Cortex of kidney (tissue), 1 donor: Measurements from ENCODE around the gene SIGLEC15.
"Not testable (repeated sequence)": the region's sequence is repeated elsewhere in the genome, so short reads cannot be mapped to it uniquely, and the experiment has no call there.

Experiments
- DNase-seq: peaks from one replicate; lab custom pipeline; 2025; lab: John Stamatoyannopoulos, UW

SIGLEC15 gene

GRCh38 chr18:45820106-45820745 lies 5.2 kb upstream of the SIGLEC15 start:
- DNase-seq = no peak

DNA sequence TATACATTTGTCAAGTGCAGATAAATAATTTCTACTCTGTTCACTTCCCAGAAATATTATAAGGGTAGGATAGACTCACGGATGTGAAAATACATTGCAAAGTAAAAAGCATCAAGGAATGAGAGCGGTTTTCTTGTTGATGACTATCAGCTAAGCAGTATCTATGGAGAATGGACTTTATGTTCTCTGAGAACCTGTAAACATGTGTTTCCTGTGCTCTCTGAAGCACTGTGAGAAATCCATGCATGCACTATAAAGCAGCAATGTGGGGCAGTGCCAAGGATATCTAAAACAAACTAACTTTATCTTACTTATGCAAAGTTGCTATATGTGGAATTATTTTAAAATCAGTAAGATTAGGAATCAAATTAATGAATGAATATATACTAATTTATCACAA lies 4.4 kb upstream of the SIGLEC15 start:
- no peak for DNase-seq

GRCh38 chr18:45821711-45822110 lies 3.8 kb upstream of the SIGLEC15 start:
- no peak for DNase-seq

GRCh38 chr18:45826084-45826483 lies 609 bp downstream of the SIGLEC15 start:
- no peak for DNase-seq

DNA sequence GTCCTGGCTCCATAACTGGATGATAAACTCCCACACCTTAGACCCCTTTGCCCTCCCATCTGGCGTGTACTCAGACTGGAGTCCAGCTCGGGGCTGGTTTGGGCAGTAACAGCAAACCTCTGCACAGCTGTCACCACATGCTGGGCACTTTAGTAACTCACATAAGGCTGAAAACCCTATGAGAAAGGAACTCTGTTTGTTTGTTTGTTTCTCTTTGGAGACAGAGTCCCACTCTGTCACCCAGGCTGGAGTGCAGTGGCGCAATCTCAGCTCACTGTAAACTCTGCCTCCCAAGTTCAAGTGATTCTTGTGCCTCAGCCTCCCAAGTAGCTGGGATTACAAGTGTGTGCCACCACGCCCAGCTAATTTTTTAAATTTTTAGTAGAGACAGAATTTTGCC lies 1.2 kb downstream of the SIGLEC15 start:
- DNase-seq = not testable (repeated sequence)

DNA sequence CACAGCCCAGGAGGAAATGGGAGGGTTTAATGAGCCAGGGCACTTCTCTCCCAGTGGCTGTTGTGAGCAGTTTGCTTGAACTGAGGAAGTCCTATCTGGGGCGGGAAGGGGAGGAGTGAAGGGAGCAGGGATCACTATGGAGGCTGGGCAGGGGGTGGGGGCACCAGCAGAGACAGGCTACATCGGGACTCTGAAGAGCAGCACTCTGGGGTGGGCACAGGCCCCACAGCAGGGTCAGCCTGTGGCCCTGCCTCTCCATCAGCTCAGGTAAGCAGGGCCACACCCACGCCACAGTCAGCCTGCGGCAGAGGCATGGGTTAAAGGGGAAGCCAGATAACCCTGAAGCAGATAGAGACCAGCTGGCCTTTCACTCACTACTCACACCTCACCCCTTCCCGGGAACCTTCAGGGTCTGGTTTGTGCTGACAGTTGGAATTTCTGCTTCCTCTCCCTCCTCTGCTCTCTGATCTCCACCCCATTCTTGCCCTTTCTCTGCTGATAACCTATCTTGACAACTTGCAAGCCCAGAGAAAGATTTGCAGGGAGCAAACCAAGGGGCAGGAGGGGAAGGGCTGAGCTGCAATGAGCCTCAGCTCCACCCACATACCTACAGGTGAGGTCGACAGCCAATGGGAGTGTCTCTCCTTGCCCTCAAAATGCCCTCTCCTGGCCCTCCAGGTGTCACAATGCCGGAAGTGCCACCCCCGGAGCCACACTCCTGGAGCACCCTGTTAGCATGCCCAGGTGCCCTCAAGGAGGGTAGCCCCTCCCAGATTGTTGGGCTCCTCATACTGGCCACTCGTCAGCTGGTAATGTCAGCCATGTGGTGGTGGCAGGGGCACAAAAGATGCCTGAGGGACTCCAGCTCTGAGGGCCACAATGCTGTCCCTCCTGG lies 3.7 kb downstream of the SIGLEC15 start:
- DNase-seq = no peak

DNA sequence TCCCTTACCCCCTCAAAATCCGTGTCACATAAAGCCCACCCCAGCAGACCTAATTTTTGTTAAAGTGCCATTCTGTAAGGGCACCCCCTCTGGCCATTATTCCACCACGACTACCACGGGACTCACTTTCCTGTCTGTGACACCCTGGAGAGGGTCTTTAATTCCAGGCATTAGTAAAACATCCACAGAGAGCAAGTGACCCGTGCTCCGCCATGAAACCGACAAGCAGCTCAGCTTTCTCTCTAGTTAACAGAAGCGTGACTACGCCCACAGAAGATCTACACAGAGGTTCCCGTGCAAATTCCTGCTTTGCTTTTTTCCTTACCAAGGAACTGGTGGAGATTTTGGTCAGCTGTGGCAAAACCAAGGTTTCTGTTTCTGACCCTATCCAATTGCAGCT lies 4.4 kb downstream of the SIGLEC15 start:
- no peak for DNase-seq

- DNase-seq = no peak
Measured at GRCh38 chr18:45830917-45831316, 5.4 kb downstream of the SIGLEC15 start.

GRCh38 chr18:45833846-45834245 lies 8.4 kb downstream of the SIGLEC15 start:
- DNase-seq = no peak

GRCh38 chr18:45834306-45834705 lies 8.8 kb downstream of the SIGLEC15 start:
- no peak for DNase-seq

GRCh38 chr18:45835057-45835636 lies 9.7 kb downstream of the SIGLEC15 start:
- DNase-seq = no peak

DNA sequence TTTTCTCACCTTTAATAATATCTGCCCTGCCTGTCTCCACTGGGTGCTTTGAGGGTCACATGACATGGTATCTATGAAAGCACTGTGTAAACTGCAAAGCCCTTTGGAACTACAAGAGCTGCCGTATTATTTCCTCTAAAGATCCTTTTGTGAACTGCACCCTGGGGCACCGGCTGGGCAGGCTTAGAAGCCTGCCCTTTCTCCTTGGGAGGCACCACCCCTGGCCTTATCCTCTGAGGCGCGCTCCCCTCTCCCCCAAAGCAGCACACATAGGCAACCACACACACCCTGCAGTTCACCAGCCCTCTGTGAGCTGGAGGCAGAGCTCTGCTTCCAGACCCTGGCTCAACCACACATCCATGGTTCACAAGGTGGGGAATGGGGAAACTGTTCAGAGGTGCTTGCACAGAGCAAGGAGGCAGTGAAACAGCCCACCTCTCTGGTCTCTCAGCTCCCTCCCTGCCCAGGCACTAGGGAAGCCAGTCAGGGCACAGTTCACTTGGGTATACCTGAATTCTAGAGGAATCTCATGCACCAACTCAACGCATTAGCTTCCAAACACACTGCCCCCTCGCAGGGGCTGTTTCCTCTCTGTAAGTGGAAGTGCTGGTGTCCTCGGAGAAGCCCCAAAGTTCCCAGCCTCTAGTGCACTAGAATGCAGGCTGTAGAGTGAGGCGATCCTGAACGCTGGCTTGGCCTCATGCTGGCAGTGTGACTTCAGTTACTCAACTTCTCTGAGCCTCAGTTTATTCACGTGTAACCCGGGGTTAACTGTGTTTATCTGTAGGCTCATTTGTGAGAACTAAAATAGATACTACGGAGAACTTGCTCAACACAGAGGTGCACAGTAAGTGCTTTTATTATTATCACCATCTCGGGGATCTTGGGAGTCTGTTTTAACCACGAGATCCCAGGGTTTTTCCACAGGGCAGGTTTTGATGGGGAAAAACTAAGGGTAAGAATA lies 11.0 kb downstream of the SIGLEC15 start:
- DNase-seq = no peak

DNA sequence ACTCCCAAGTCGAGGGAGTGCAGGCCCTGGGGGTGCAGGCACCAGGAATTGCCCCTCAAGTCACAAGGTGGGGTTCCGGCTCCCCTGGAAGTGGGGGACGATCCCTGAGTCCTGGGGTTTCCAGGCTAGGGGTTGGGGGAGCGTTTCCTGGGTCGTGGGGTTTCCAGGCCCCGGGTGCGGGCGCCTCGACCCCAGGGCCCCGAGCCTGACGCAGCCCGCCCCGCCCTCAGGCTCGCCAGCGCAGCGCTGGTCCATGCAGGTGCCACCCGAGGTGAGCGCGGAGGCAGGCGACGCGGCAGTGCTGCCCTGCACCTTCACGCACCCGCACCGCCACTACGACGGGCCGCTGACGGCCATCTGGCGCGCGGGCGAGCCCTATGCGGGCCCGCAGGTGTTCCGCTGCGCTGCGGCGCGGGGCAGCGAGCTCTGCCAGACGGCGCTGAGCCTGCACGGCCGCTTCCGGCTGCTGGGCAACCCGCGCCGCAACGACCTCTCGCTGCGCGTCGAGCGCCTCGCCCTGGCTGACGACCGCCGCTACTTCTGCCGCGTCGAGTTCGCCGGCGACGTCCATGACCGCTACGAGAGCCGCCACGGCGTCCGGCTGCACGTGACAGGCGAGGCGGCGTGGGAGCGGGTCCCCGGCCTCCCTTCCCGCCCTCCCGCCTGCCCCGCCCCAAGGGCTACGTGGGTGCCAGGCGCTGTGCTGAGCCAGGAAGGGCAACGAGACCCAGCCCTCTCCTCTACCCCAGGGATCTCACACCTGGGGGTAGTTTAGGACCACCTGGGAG lies 12.0 kb downstream of the SIGLEC15 start:
- DNase-seq = no peak

GRCh38 chr18:45838302-45839070 lies 13.0 kb downstream of the SIGLEC15 start:
- DNase-seq = no peak

GRCh38 chr18:45839414-45840395 lies 14.2 kb downstream of the SIGLEC15 start:
- DNase-seq = no peak

DNA sequence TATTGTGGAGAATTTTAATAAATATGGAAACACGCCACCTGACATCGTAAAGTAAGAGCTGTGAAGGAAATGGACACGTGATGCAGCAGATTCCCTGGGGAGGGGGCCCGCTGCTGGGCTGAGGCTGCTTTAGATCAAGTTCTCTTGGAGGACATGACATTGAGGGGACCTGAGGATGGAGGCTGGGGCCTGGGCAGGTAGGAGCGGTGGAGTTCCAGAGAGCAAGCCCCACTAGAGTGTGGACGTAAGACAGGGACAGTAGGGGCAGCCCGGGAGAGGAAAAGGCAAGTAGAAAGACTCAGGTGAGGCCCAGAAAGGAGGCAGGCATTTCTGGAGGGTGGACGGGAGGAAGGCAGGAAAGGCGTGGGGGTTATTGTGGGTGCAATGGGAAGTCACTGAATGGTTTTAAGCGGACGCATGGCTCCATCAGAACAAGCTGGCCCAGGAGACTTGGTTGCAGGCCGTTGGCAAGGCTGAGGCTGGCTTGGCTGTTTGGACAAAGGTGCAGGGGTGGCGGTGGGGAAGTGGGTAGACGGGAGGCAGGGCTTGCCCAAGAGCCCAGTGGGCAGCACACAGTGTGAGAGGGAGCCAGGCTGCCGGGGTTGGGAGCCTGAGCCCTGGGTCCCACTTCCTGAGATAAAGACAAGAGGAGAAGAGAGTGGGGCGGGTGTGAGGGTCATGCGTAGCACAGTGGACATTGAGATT lies 15.7 kb downstream of the SIGLEC15 start:
- no peak for DNase-seq

GRCh38 chr18:45841765-45842442 lies 16.4 kb downstream of the SIGLEC15 start:
- DNase-seq = no peak

- no peak for DNase-seq
Measured at GRCh38 chr18:45843019-45843418, 17.5 kb downstream of the SIGLEC15 start.
